HL-60 (cell line): ENCODE data around the gene USP38.

Source experiments
- DNase-seq, 2 experiments: peaks; one replicate each; pipeline ENCODE4 v3.0.0-alpha.2; 2010 to 2020; ENCODE audit warnings: low read depth in 1 of 2, low spot score in 1 of 2
- H3K27ac ChIP-seq: fragments of 250-450 bp; sonication (Bioruptor Pico); replicated peaks from 2 replicates; pipeline ENCODE4 v1.5.1; 2020; ENCODE audit warnings: mild to moderate bottlenecking, moderate library complexity
- H3K27me3 ChIP-seq: fragments of 250-450 bp; sonication (Bioruptor Pico); 2 replicates; pipeline ENCODE4 v1.5.1; 2021; ENCODE audit warnings: mild to moderate bottlenecking, moderate library complexity; ENCODE audit not compliant: insufficient read depth, poor library complexity, severe bottlenecking
- H3K4me3 ChIP-seq: replicated peaks from 2 replicates; pipeline ENCODE4 v1.5.1; 2011; ENCODE audit warnings: mild to moderate bottlenecking, control low read depth, low read length; ENCODE audit not compliant: insufficient read depth
- GABPA ChIP-seq: IDR thresholded peaks from 2 replicates; pipeline ENCODE4 v1.6.1; 2012; ENCODE audit warnings: low read depth
- POLR2AphosphoS5 ChIP-seq: IDR thresholded peaks from 2 replicates; pipeline ENCODE4 v1.6.1; 2012; ENCODE audit warnings: low read depth
- SPI1 ChIP-seq: IDR thresholded peaks from 2 replicates; pipeline ENCODE4 v1.6.1; 2012; ENCODE audit warnings: low read depth, mild to moderate bottlenecking, borderline replicate concordance
- TF ChIP-seq, protein P1 (sequence below): IDR thresholded peaks from one replicate; pipeline ENCODE4 v1.5.1; 2011; ENCODE audit warnings: low read length, control low read depth, inconsistent platforms; ENCODE audit not compliant: insufficient read depth
- TF ChIP-seq, protein P2 (sequence below): IDR thresholded peaks from 2 replicates; pipeline ENCODE4 v1.6.1; 2012; ENCODE audit warnings: low read depth; ENCODE audit not compliant: insufficient replicate concordance

The USP38 gene

DNA sequence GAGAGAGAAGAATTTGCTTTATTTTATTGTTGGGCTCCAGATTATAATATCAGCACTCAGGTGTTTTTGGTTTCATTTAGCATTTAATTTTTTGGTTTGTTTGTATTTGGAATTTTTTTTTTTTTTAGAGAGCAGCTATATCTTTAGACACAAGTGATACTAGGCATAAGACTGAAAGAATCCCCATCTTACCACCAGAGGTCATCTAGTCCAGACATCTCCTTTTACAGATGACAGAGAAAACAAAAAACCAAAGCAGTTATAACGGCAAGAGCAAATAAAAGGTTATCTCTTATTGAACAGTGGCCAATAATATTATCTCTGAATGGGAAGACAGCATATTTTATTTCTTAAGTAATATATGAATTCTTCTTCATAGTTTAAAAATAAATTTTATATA lies 22.8 kb downstream of the USP38 start:
- no peak overlapping the region for H3K27ac ChIP-seq
- H3K27me3 ChIP-seq, result no peaks in the 10 kb centered on the region
- TF ChIP-seq GABPA (no peak), SPI1 (no peak), POLR2AphosphoS5 (no peak)
- TF ChIP-seq, protein P1, sequence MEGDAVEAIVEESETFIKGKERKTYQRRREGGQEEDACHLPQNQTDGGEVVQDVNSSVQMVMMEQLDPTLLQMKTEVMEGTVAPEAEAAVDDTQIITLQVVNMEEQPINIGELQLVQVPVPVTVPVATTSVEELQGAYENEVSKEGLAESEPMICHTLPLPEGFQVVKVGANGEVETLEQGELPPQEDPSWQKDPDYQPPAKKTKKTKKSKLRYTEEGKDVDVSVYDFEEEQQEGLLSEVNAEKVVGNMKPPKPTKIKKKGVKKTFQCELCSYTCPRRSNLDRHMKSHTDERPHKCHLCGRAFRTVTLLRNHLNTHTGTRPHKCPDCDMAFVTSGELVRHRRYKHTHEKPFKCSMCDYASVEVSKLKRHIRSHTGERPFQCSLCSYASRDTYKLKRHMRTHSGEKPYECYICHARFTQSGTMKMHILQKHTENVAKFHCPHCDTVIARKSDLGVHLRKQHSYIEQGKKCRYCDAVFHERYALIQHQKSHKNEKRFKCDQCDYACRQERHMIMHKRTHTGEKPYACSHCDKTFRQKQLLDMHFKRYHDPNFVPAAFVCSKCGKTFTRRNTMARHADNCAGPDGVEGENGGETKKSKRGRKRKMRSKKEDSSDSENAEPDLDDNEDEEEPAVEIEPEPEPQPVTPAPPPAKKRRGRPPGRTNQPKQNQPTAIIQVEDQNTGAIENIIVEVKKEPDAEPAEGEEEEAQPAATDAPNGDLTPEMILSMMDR, result no peak
- TF ChIP-seq, protein P2, sequence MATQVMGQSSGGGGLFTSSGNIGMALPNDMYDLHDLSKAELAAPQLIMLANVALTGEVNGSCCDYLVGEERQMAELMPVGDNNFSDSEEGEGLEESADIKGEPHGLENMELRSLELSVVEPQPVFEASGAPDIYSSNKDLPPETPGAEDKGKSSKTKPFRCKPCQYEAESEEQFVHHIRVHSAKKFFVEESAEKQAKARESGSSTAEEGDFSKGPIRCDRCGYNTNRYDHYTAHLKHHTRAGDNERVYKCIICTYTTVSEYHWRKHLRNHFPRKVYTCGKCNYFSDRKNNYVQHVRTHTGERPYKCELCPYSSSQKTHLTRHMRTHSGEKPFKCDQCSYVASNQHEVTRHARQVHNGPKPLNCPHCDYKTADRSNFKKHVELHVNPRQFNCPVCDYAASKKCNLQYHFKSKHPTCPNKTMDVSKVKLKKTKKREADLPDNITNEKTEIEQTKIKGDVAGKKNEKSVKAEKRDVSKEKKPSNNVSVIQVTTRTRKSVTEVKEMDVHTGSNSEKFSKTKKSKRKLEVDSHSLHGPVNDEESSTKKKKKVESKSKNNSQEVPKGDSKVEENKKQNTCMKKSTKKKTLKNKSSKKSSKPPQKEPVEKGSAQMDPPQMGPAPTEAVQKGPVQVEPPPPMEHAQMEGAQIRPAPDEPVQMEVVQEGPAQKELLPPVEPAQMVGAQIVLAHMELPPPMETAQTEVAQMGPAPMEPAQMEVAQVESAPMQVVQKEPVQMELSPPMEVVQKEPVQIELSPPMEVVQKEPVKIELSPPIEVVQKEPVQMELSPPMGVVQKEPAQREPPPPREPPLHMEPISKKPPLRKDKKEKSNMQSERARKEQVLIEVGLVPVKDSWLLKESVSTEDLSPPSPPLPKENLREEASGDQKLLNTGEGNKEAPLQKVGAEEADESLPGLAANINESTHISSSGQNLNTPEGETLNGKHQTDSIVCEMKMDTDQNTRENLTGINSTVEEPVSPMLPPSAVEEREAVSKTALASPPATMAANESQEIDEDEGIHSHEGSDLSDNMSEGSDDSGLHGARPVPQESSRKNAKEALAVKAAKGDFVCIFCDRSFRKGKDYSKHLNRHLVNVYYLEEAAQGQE, result no peak
- H3K4me3 ChIP-seq, result no peak overlapping the region
- DNase-seq, result no peak

- TF ChIP-seq, protein P1, result no peak
- TF ChIP-seq SPI1 (no peak), GABPA (no peak), POLR2AphosphoS5 (no peak)
- TF ChIP-seq, protein P2, result no peak
- no peak overlapping the region for H3K27ac ChIP-seq
- DNase-seq, result no peak
- no peaks in the 10 kb centered on the region for H3K27me3 ChIP-seq
- H3K4me3 ChIP-seq, result no peak overlapping the region
These were observed 27.8 kb downstream of the USP38 start for GRCh38 chr4:143212566-143212965.

DNA sequence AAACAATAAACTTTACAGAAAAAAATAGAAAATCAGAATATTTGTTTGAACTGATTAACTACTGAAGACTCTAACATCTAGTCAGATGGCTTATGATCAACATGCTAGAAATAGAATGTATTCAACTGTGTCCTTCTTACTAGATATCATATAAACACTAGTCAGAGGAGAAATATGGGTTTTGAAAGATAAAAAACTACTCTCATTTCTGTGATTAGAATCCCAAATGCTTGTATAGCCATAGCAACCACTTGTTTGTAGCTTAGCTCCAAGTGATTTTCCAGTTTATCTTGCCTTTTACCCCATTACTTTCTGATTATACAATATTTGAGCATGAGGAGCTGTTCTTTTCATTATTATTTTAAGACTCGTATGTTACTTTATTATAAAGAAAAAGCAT lies 31.2 kb downstream of the USP38 start:
- DNase-seq, result no peak

More for the DNA sequence above, 31.2 kb downstream of the USP38 start:
- Histone ChIP-seq H3K27me3 (no peaks in the 10 kb centered on the region), H3K27ac (no peak overlapping the region), H3K4me3 (no peak overlapping the region)
- TF ChIP-seq, protein P2, result no peak
- TF ChIP-seq GABPA, result no peak
- TF ChIP-seq, protein P1, result no peak
- no peak for TF ChIP-seq SPI1
- TF ChIP-seq POLR2AphosphoS5, result no peak
